ENCODE measurements around the gene FKBP3.

Gene FKBP3

DNA sequence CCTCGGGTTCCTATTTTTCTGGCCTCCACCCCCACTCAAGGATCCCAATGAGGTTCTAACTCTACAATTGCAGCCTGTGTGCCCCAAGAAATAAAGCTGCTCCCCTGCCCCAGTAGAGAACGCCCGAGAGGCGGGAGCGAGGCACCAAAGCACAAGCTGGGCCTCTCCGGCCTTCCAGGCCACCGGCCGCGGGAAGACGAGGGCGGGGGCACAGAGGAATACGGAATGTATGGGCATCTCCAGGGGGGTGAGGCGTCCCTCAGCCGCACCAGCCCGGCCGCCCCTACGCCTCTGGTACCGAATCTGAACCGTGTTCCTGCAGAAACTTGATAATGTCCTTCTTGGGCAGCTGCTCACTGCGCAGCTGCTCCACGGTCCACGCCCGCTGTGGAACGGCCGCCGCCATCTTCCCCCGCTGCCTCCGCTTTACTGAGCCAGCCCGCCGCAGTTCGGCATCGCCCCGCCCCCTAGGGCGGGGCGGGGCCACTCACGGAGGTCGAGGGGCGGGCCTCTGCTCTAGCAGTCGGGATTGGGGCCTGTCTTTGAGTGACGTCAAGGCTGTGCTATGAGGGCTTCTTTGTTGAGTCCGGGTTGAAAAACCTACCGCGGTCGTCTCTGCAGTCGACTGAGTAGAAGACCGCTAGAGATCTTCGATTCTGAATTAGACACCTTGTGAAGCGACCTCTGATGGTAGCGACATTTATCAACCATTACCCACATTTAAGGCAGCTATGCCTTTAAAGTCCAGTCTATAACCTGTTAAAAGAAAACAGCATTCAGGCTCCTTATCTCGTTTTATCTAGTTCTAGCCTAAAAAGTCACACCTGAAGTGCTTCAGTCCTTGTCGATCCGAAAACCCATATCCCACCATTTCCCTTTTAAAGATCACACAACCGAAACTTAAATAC is at the start of gene FKBP3:
Gene FKBP3, minus strand, starts transcription at position 431 of the 908 bp plus-strand sequence. Its CDS starts 25 bp downstream, at position 406.
- DNase-seq (ENCODE audit: low read depth, low spot score) = peak; percentile 99
- in situ Hi-C loops (cut with HindIII; ENCODE audit: low sequenced_read_pairs) = no loop called here
- TF ChIP-seq, protein P1, sequence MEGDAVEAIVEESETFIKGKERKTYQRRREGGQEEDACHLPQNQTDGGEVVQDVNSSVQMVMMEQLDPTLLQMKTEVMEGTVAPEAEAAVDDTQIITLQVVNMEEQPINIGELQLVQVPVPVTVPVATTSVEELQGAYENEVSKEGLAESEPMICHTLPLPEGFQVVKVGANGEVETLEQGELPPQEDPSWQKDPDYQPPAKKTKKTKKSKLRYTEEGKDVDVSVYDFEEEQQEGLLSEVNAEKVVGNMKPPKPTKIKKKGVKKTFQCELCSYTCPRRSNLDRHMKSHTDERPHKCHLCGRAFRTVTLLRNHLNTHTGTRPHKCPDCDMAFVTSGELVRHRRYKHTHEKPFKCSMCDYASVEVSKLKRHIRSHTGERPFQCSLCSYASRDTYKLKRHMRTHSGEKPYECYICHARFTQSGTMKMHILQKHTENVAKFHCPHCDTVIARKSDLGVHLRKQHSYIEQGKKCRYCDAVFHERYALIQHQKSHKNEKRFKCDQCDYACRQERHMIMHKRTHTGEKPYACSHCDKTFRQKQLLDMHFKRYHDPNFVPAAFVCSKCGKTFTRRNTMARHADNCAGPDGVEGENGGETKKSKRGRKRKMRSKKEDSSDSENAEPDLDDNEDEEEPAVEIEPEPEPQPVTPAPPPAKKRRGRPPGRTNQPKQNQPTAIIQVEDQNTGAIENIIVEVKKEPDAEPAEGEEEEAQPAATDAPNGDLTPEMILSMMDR (IDR thresholded peaks at IDR 0.05; ENCODE audit: low read depth, low read length) = peak; percentile 10
- H3K4me3 ChIP-seq (ENCODE audit: low read depth, low read length) = peak within 1 kb of the TSS; percentile 89

- TF ChIP-seq, protein P1 (IDR thresholded peaks at IDR 0.05; ENCODE audit: low read depth, low read length) = no peak
- H3K4me3 ChIP-seq (ENCODE audit: low read depth, low read length) = no peak overlapping the region
- in situ Hi-C loops (cut with HindIII; ENCODE audit: low sequenced_read_pairs) = no loop called here
- no peak for DNase-seq (ENCODE audit: low read depth, low spot score)
These were observed 47.5 kb upstream of the FKBP3 start for GRCh38 chr14:45181806-45182205.

DNA sequence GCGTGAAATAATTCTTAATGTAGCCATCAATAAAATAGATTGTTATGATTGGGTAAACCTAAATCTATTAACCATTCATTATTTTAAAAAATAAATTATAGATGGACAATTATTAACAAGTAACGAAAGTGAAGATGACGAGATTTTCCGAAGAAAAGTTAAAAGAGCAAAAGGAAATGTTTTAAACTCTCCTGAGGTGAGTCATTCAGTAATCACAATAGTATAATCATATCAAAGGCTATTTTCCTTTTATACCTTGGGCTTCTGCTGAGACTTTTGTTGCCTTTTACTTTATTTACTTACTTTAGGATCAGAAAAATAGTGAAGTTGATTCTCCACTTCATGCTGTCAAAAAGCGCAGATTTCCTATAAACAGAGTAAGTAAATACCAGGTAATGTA is 47.0 kb upstream of the FKBP3 start:
- in situ Hi-C loops (cut with HindIII; ENCODE audit: low sequenced_read_pairs) = no loop called here
- TF ChIP-seq, protein P1 (IDR thresholded peaks at IDR 0.05; ENCODE audit: low read depth, low read length) = no peak
- no peak overlapping the region for H3K4me3 ChIP-seq (ENCODE audit: low read depth, low read length)
- peak; percentile 27 for DNase-seq (ENCODE audit: low read depth, low spot score)

DNA sequence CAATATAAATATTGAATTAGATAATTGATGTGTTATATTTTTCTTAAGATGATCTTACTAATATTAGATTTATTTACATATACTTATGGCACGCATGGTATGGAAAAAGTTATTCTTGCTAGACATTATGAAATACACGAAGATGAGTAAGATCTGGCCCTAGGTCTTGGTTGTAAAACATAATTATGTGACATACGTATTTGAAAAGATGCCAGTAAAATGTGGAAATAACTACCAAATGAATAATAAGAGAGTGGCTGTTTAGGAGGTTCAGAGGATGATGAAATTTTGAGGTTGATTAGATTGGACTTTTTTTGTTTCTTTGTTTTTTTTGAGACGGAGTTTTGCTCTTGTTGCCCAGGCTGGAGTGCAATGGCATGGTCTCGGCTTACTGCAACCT is 42.8 kb upstream of the FKBP3 start:
- no peak overlapping the region for H3K4me3 ChIP-seq (ENCODE audit: low read depth, low read length)
- in situ Hi-C loops (cut with HindIII; ENCODE audit: low sequenced_read_pairs) = no loop called here
- peak; percentile 58 for DNase-seq (ENCODE audit: low read depth, low spot score)
- TF ChIP-seq, protein P1 (IDR thresholded peaks at IDR 0.05; ENCODE audit: low read depth, low read length) = no peak

DNA sequence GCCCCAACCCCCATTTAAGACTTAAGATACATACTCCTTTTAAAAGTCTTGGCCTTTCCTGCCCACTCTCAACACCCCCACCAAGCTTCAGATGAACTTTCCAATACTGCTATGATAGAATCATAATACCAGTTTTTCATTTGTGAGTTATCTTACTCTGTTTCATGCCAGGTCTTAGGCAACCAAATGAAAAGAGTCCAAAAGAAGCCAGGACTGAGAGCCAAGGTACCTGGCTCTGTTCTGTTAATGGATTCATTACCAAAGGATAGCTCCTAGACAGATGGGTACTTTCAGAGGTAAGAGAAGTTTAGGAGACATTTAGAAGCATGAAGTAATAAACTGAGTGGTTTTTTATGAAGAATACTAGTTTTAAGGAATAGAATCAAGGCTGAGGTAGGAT is 35.6 kb upstream of the FKBP3 start:
- in situ Hi-C loops (cut with HindIII; ENCODE audit: low sequenced_read_pairs) = no loop called here
- TF ChIP-seq, protein P1 (IDR thresholded peaks at IDR 0.05; ENCODE audit: low read depth, low read length) = no peak
- no peak overlapping the region for H3K4me3 ChIP-seq (ENCODE audit: low read depth, low read length)
- DNase-seq (ENCODE audit: low read depth, low spot score) = no peak

DNA sequence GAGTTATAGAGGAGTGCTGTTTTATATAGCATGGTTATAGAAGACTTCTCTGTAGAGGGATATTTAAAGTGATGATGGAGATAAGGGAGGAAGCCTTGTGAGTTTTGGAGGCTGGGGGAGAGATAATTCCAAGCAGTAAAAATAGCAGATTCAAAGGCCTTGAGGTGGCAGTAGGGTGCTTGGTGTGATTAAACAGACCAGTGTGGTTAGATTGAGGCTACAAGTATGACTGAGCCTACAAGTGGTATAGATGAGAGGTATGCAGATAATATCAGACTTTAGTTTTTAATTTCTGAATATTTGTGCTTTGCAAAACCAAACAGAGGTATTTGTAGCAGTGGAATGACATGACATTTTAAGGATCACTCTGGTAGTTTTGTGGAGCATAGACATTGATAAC is 21.8 kb upstream of the FKBP3 start:
- no peak overlapping the region for H3K4me3 ChIP-seq (ENCODE audit: low read depth, low read length)
- no peak for DNase-seq (ENCODE audit: low read depth, low spot score)
- TF ChIP-seq, protein P1 (IDR thresholded peaks at IDR 0.05; ENCODE audit: low read depth, low read length) = peak; percentile 2
- in situ Hi-C loops (cut with HindIII; ENCODE audit: low sequenced_read_pairs) = no loop called here
